Ramos (cell line): ENCODE measurements around the gene NTRK1.

Experiments used
- in situ Hi-C: fragments of 300-500 bp; cut with MboI; formaldehyde crosslinking; loops from one replicate; pipeline ENCODE4 v1.14.3; 2022; ENCODE audit warnings: low sequenced_read_pairs; ENCODE audit not compliant: unreplicated experiment

NTRK1 gene

DNA sequence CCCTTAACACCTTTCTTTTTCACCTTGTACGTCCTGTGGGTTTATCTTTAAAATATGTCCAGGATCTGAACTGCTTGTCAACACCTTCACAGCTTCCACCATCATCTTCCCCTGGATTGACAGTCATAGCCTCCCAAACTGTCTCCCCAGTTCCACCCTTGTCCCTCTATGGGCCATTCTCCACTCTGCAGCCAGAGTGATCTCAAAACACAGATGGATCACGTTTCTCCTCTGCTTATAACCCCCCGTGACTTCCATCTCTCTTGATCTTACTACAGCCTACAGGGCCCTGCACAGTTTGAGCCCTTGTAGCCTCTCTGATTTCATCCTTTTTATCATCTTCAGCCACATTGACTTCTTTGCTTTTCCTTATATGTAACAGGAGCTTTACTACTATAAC, 6.0 kb upstream of the NTRK1 start:
- in situ Hi-C loops = no loop called here

DNA sequence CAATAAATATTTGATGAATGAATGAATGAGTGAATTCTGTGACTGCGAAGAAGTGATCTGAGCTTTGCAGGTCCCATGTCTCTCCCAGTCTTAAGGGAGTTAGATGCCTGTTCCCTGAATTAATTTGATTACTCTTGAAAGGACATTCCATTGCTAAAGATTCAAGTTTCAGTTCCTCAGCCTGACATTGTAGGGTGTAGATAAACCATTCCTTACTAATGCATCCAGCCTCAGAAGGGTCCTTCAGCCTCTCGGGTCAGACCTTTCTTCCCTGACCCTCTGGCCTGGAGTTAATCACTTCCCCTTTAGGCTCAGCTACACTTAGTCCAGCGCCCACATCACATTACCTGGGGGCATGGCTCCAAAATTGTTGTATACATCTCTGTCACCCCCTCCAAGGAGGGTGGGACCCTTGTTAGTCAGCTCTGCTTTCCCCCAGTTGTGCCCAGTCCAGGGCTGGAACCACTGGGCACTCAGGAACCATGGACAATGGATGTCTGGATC, 4.3 kb upstream of the NTRK1 start:
- in situ Hi-C loops = no loop called here

DNA sequence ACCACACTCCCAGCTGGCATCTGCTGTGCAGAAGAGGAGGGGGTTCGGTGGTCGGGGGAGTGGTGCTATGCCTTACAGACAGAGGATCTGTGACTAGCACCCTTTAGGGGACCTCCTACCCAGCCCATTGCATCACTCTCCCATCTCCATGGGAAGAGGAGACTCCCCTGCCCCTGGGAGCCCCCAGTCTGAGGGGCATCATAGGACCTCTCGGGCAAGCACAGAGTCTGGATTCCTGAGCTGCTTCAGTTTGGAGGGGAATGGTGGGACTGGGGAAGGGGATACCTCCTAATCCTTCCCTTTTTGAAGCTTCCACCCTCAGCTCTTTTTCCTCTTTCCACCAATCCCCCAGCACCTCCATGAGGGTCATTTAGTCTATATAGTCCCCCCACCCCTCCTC, 3.1 kb upstream of the NTRK1 start:
- in situ Hi-C loops = no loop called here

DNA sequence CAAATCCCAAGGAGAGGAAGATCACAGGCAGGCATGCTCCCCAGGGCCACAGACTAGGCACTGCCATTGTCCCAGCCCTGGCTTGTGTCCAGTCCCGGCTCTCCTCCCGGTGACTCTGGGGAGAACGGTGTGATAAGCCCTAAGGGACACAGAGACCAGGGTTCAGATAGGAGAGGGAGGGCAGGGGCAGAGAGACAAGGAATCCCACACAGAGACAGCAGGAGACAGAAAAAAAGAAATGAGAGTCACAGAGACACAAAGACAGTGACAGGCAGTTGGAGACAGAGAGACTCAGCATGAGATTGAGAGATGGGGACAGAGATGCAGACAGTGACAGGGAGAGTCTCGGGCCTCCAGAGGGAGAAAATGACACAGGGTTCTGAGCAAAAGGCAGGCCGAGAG, 2.1 kb upstream of the NTRK1 start:
- in situ Hi-C loops = no loop called here

DNA sequence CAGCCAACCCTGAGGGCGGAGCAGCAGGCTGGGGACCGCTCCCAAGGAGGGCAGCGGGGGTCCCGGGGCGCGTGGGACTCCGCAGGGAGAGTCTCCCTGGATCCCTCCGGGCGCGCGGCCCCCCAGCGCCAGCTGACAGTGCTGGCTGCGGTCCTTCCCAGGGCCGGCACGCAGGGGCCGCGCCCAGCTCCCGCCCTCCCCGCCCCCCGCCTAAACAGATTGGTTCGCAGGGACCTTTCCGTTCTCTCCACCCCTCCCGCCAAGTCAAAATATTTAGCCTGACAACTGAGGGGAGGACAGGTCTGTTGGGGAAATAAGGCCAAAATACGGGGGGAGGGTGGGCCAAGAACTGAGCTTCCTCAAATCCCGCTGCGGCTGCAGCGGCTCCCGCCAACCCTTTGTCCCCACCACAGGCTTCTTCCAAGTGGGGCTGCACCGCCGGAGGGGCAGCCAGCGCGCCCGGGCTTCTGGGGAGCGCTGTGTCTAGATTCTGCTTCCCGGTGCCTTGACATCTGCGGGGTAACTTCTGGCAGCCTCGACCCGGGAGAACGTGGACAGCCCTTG, 1.6 kb upstream of the NTRK1 start, which contains the start of gene INSRR:
Gene INSRR, minus strand, starts transcription at position 159 of the 564 bp plus-strand sequence. CDS start 496 bp downstream, outside the sequence.
- in situ Hi-C loops = no loop called here

DNA sequence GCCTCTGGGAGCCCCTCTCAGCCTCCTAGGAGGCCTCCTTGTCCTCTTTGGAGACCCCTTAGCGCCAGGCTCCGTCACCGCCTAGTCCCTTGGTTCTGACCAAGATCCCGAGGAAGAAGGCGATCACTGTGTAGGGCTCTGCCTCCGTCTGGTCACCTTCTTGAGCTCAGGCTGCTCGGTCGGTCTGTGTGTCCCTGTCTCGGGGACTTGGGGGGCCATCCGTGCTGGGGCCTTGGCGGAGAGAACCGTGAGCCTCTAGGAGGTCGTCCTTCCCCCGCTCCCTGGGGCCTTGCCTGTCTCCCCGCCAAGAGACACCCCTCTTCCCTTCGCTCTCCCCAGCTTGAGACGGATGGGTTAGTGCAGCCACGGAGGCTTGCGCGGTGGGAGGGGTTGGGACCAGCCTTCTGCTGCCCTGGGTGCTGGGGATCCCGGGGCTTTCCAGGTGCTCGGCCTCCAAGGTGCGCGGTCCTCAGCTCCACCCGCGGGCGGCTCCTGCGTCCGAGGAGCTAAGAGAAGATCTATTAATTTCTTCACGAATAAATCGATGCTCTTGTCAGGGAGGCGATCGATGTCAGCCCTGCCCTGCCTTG, 1.0 kb upstream of the NTRK1 start:
- in situ Hi-C loops = loop anchor here (5.0 kb wide), 1 partner anchor 172 kb away; no protein-coding TSS in a partner anchor

DNA sequence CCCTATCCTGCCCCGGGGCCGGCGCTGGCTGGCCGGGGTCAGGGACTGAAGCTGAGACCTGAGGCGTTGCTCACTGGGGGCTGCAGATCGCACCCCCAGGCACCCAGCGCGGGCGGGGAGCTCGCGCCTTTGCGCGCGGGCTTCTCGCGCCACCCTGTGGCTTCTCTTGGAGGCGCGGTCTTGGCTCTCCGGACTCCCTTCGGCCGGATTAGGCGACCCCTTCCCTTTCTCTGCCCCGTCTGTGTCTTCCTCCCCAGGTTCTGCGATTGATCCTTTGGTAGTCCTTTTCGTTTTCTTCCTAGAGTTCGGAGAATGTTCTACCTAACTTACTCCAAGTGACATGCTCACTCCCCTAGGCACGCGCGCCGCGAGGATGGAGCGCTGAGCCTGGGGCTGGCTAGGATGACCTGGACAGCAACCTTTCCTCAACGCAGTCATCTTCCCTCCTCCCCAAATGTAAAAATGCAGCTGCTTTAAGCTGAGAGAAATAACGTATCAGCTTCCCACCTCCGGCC, 495 bp upstream of the NTRK1 start:
- in situ Hi-C loops = loop anchor here (5.0 kb wide), 1 partner anchor 173 kb away; no protein-coding TSS in a partner anchor

DNA sequence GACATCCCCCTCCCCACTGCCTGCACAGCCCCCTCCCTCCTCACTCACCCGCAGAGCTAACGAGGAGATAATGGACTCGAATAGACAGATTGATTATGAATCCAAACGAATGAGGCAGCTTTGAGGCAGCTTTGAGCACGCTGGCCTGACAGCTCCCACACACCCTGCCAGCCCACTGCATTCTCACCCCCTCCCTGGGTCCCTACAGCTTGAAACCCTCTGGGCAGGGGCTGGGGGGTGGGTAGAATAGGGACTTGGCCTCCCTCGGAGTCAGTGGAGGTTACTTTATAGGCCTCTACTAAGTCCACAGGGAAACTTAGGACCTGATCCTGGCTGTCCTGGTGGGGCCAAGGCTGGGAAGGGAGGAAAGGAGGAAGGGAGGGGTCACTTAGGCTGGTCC, 1.9 kb downstream of the NTRK1 start:
- in situ Hi-C loops = loop anchor here (5.0 kb wide), 1 partner anchor 175 kb away; no protein-coding TSS in a partner anchor

DNA sequence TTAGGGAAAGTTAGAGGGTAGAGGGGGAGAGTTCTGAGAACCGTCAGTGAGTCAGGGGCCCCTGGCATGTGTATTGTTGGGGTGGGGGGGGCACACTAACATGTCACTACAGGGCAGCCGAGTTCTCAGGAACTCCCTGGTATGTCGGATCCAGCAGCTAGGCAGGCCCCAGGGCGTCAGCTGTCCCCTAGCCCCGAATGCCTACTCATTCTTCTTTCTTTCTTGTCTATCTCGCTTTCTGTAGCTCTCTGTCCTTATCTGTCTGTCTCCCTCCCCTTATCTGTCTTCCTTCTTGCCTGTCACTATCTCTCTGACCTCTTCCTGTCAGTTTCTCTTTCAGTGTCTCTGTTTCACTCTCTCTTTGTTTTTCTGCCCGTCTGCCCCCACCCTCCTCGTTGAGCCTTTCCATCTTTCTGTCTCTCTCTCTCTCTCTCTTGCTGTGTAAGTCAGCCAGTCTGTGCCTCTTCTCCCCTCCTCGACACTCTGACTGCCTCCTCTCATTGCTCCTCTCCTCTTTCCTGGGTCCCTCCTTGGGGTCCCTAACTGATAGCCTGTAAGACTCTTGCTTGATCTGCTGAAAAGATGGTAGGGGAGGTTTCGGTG, 2.4 kb downstream of the NTRK1 start:
- in situ Hi-C loops = loop anchor here (5.0 kb wide), 1 partner anchor 176 kb away; no protein-coding TSS in a partner anchor

DNA sequence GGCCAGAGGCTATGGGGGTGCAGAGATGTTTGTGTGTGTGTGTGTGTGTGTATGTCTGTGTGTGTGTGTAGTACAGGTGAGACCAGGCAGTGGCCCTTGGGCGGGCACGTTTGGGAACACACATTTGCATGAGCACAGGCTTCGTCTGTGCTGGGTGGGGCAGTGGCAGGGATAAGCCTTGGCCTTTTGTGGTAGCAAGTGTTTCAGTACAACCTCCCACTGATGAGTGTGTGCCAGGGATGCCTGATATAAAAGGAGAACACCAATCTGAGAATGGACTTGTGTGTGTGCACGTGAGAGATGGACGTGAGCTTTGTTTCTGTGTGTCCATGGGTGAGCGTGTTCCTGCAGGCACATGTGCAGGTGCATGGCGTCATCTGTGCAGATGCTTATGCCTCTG, 3.0 kb downstream of the NTRK1 start:
- in situ Hi-C loops = loop anchor here (5.0 kb wide), 1 partner anchor 176 kb away; no protein-coding TSS in a partner anchor

DNA sequence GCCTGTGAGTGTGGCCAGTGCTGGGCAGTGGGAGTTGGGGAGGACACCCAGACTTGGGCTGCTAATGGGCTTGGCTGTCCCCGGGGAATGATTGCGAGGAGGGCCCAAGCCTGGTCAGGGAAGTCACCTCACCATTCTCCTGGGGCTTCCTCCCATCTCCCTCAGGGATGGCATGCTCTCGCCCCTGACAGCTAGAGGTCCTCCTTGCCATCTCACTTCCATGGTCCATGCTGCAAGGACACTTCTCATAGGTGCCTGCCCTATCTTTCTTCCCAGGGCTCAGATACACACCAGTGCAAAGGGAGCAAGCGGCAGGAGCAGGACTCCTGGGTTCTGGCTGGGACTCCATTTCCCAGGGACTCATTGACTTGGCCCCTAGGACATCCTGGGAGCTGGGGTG, 4.1 kb downstream of the NTRK1 start:
- in situ Hi-C loops = loop anchor here (5.0 kb wide), 1 partner anchor 177 kb away; no protein-coding TSS in a partner anchor

DNA sequence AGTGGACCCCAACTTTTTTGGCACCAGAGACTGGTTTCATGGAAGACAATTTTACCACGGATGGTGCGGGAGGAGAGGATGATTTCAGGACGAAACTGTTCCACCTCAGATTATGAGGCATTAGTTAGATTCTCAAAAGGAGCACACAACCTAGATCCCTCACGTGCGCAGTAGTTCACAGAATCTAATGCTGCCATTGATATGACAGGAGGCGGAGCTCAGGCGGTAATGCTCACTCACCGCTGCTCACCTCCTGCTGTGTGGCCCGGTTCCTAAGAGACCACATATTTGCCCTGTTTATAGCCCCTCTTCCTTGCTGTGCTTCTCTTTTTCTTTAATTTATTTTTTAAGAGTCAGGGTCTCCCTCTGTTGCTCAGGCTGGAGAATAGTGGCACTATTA, 4.6 kb downstream of the NTRK1 start:
- in situ Hi-C loops = no loop called here

DNA sequence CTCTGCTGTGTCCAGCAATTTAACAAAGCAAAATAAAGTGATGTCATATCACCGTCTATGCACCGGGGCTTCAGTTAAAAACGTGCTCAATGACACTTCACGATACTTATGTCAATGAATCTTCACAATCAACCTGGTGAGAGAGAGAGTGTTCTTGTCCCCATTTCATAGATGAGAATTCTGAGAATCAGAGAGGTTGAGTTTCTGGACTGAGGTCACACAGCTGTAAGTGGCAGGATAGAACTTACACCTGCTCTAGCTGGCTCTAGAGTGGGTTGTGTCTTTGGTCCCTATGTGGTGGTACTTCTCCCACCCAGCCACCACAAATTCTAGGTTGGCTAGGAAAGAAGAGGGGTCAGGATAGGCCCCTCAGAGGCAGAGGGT, 5.2 kb downstream of the NTRK1 start:
- in situ Hi-C loops = no loop called here

DNA sequence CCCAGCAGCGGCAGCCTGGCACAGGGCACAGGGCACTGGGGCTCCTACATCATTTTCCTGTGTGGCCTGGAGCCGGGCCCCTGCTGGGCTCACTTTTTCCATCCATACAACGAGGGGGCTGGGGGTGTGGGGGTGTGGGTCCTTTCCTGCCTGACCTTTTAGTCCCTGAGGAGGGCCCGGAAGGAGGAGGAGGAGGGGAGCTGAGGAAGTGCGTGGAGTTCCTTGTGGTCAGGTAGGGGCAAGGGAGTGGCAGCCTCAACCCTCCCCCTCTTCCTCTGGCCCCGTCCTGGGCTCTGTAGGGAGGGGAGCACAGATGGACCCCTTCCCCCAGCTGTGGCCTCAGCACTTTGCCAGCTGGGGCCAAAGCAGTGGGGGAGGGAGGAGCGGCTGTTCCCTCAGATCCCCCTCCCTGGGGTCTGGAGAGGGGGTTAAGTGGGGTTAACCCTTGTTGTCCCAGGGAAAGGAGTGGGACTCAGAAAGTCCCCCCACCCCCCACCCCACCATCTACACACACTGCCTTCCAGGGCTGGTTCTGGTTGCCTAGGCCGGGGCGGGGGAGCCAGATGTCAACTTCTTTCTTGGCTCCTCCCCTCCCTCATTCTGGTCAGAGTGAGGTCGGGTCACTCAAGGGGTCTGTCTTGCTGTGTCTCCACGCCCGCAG, 5.7 kb downstream of the NTRK1 start:
- in situ Hi-C loops = no loop called here

DNA sequence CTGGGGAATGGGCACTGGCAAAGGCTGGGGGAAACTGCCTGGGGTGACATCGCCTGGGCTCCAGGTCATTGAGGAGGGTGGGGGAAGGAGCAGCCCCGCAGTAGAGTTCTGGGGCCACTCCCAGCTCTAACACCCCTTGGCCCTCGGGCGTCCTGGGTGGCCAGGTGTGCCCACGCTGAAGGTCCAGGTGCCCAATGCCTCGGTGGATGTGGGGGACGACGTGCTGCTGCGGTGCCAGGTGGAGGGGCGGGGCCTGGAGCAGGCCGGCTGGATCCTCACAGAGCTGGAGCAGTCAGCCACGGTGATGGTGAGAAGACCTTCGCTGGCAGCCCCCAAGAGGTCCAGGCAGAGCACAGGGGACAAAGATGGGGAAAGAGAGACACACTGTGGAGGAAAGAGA, 7.7 kb downstream of the NTRK1 start:
- in situ Hi-C loops = no loop called here

DNA sequence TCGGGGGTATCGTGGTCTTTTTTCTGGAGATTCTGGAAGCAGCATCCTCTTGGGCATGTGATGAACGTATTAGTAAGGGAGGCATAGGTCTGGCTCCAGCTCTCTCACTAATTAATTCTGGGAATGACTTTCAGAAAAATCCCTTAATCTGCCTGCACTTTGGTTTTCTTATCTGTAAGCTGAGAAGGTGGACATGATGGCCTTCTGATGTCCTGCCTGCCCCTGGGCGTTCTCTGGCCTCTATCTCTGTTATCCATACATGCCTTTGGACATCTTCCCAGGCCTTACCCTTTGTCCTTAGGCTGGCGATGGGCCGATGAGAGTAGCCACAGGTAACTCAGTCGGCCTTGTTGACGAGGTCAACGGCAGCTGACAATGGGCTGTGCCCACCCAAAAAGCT, 8.8 kb downstream of the NTRK1 start:
- in situ Hi-C loops = no loop called here

DNA sequence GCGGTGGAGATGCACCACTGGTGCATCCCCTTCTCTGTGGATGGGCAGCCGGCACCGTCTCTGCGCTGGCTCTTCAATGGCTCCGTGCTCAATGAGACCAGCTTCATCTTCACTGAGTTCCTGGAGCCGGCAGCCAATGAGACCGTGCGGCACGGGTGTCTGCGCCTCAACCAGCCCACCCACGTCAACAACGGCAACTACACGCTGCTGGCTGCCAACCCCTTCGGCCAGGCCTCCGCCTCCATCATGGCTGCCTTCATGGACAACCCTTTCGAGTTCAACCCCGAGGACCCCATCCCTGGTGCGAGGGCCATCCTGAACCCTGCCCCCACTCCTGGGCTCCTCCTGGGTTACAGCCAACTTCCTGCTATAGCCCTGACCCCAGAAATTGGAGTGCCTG, 13.0 kb downstream of the NTRK1 start:
- in situ Hi-C loops = no loop called here

DNA sequence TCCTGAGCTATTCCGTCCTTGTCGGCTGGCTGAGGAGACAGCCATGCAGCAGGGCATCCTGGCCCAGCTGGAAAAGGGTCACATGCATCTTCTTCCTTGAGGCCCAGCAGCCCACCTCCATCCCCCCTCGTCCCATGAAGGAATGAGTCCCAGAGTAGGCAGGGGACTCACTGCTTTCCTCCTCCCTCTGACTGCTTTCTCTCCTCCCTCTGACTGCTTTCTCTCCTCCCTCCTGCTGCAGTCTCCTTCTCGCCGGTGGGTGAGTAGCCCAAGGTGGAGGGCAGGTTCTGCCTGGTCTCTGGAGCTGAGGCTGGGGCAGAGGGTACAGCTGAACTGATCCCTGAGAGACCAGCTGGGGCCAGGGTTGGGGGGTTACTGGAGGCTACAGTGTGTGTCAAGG, 13.5 kb downstream of the NTRK1 start:
- in situ Hi-C loops = no loop called here

DNA sequence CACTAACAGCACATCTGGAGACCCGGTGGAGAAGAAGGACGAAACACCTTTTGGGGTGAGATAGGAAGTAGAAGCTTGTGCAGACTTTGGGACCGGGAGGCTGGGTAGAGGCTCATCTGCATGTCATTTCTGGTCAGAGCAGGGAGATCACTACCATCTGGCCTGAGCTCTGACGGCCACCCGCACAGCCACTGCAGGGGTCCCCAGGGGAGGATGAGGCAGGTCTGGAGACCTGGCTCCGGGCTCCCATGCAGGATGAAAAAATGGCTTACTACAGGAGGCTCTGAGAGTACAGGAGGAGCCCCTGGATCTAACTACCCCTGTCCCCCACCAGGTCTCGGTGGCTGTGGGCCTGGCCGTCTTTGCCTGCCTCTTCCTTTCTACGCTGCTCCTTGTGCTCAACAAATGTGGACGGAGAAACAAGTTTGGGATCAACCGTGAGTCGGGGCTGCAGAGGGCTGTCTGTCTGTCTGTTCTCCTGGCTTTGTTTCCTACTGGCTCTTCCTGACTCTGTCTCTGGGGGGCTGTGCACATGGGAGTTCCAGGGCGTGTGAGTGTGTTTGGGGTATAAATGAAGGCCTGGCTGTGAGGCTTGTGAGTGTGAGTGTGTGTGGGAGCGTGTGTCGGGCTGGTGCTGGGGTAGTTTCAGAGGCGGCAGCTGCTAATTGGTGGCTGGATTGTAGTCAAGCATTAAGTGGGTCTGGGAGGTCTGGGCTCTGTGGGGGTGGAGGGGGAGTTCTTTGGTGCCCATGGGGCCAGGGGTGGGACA, 14.1 kb downstream of the NTRK1 start:
- in situ Hi-C loops = no loop called here

DNA sequence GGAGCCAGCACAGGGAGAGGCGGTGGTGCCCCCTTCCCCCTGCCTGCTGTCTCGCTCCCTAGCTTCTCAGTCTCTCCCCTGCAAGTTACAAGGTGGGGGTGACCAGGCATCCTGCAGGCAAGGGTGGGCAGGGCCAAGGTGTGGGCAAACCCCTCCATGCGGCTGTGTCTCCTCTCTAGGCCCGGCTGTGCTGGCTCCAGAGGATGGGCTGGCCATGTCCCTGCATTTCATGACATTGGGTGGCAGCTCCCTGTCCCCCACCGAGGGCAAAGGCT, 14.6 kb downstream of the NTRK1 start:
- in situ Hi-C loops = no loop called here
